A673 (cell line): ENCODE data around the gene TRPM3.

Experiments
- CTCF ChIP-seq: fragments of 300-800, 200-600 bp; sonication (generic); conservative IDR thresholded peaks from 2 replicates; pipeline ENCODE4 v1.5.1; 2017; ENCODE audit warnings: low read depth, mild to moderate bottlenecking, antibody characterized with exemption, low read length, moderate library complexity, mixed read lengths
- EZH2 ChIP-seq: fragments of 200-600 bp; sonication (generic); IDR thresholded peaks from 2 replicates; pipeline ENCODE4 v1.6.1; 2017; ENCODE audit warnings: borderline replicate concordance, low read depth, mild to moderate bottlenecking, mixed read lengths, antibody characterized with exemption, low read length; ENCODE audit not compliant: poor library complexity, severe bottlenecking

GRCh38 chr9:71072587-71072986 is 48.8 kb downstream of the TRPM3 start:
- TF ChIP-seq EZH2 (no peak), CTCF (no peak)
